Aorta (tissue), 5 donors: ENCODE data around the gene SLC39A11. TPM values are rescaled to one million over a fixed set of nuclear protein-coding genes. Genes with fewer than 3 reads are reported as not detected.
"Not testable (repeated sequence)": the region's sequence is repeated elsewhere in the genome, so short reads cannot be mapped to it uniquely, and the experiment has no call there.

ENCODE experiments used
- ATAC-seq: fragments of 200-7000 bp; cut with Tn5 transposase; one replicate; pipeline ENCODE4 v1.9.1; 2022; ENCODE audit warnings: moderate library complexity; ENCODE audit not compliant: low FRiP score
- DNase-seq, 2 donors: peaks; one replicate each; pipeline ENCODE4 v3.0.0-alpha.2; 2020
- H3K27ac ChIP-seq, 2 donors: one replicate each; pipeline ENCODE4 v1.5.1; 2013; ENCODE audit warnings: low read length in 2 of 2, mild to moderate bottlenecking in 2 of 2, moderate library complexity in 2 of 2, control low read depth in 1 of 2, inconsistent platforms in 1 of 2, low read depth in 1 of 2
- H3K27me3 ChIP-seq, 2 donors: one replicate each; pipeline ENCODE4 v1.6.1; 2013; ENCODE audit warnings: control low read depth in 1 of 2, low read length in 1 of 2, mild to moderate bottlenecking in 1 of 2, moderate library complexity in 1 of 2; ENCODE audit not compliant: insufficient read depth in 2 of 2, control insufficient read depth in 1 of 2
- H3K36me3 ChIP-seq, 2 donors: one replicate each; pipeline ENCODE4 v1.6.1; 2013; ENCODE audit warnings: control low read depth in 1 of 2, low read length in 1 of 2, mild to moderate bottlenecking in 1 of 2; ENCODE audit not compliant: insufficient read depth in 2 of 2, control insufficient read depth in 1 of 2
- H3K4me1 ChIP-seq, 2 donors: one replicate each; pipeline ENCODE4 v1.6.1; 2013; ENCODE audit warnings: low read length in 2 of 2, control low read depth in 1 of 2, mild to moderate bottlenecking in 1 of 2, moderate library complexity in 1 of 2; ENCODE audit not compliant: insufficient read depth in 2 of 2, control insufficient read depth in 1 of 2
- H3K4me3 ChIP-seq, 2 donors: one replicate each; pipeline ENCODE4 v1.5.1; 2013; ENCODE audit warnings: low read length in 2 of 2, control low read depth in 1 of 2, mild to moderate bottlenecking in 1 of 2
- H3K9me3 ChIP-seq: one replicate; pipeline ENCODE4 v1.6.1; 2013; ENCODE audit warnings: mild to moderate bottlenecking, low read length; ENCODE audit not compliant: control insufficient read depth
- WGBS, 2 donors: extraction: QIAGEN DNeasy Blood & Tissue Kit; methylation state at CpG; one replicate each; pipeline ENCODE4 v1.1.7; 2013; 5-methylcytosine and 5-hydroxymethylcytosine counted together
- intact Hi-C, 2 donors: fragments of 100-400 bp; cut with DNase I; formaldehyde crosslinking; loops; one replicate each; pipeline versions ENCODE4 v1.14.2 to v1.15.0; 2022
- polyA plus RNA-seq, 2 donors: library from polyadenylated mRNA; stranded (reverse); fragments of 200-250 nt; gene quantifications; one replicate each; pipeline ENCODE4 v1.2.3, GENCODE V29; 2013
- total RNA-seq, 2 donors: library from RNA; stranded (reverse); fragmentation: NEBNext Ultra II Directional; extraction: Animal tissue kit (Norgen Biotek cat#: 25700); gene quantifications; one replicate each; pipeline ENCODE4 v1.2.1, GENCODE V29; 2021
- donor health status: healthy with polysubstance abuse.
- donor health status: Bipolar disorder and iron deficiency.
- donor health status: DM: no; HTN: no; CAD: no.
- donor health status: DM: no; HTN: no; CAD: no.
- donor health status: DM: yes; HTN: yes; CAD: no.

SLC39A11 gene
- total and polyA plus RNA-seq, 4 donors: 9.3 to 31.8 (median 17.5) TPM

GRCh38 chr17:73066148-73066884 lies 26.2 kb downstream of the SLC39A11 start:
- DNase-seq (no peak), ATAC-seq (no peak)
- Histone ChIP-seq H3K27me3 (no peaks in the 10 kb centered on the region), H3K4me1 (no peaks in the 10 kb centered on the region), H3K9me3 (no peaks in the 10 kb centered on the region), H3K4me3 (no peak overlapping the region), H3K27ac (no peak overlapping the region), H3K36me3 (no peaks in the 10 kb centered on the region)
- 98 to 100% methylated on average over 2 of the region's 2 CpGs for WGBS, 2 donors
- intact Hi-C loops: no loop called here

- no peaks in the 10 kb centered on the region for H3K9me3 ChIP-seq
- ATAC-seq (no peak), DNase-seq (no peak)
- no peaks in the 10 kb centered on the region for H3K36me3 ChIP-seq
- 98 to 99% methylated on average over 3 of the region's 3 CpGs for WGBS, 2 donors
- intact Hi-C loops: no loop called here
- H3K27ac ChIP-seq: no peak overlapping the region
- H3K4me3 ChIP-seq: no peak overlapping the region
- no peaks in the 10 kb centered on the region for H3K4me1 ChIP-seq
- H3K27me3 ChIP-seq: no peaks in the 10 kb centered on the region
These were observed 27.1 kb downstream of the SLC39A11 start for GRCh38 chr17:73065376-73065775.

DNA sequence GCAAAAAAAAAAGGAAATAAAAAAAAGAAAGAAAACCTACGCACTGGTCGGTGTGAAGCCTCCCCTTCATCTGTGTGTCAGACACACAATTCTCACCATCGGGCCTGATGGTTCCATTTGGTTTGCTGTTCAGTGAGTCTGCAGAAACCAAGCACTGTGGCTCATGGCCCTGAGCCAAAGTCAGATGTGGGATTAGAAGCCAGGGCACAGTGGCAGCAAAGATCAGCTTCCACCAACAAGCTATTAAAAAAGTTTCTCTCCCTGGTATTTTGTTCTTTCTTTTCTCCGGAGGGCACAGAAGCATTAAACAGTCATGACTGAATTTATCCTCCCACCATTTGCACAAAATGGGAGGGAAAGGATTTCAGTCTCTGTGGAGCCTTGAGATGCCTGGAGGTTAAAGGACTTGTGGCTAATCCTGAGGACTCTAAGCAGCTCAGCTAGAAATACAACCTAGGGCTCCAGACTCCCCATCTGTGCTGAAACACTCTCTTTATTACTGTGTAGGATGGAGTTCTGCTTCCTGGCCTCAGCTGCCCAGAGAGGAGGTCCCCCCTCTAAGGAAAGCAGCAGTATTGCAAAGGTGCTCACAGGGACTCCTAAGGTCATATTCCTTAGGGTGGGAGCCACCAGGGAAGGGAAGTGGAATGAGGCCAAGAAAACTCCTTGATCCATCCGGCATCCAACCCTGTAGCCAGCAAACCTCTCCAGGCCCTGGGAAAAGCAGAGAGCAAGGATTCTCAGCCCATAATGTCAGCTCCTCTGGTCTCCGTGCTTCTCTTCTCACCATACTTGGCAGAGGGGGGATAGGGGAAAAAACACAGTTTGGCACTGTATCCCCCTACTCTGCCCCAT lies 28.2 kb downstream of the SLC39A11 start:
- peak overlapping the region in 1 of 2 donors; percentile 64 for H3K27ac ChIP-seq
- WGBS, 2 donors: 18 to 27% methylated on average over 6 of the region's 6 CpGs
- intact Hi-C loops: no loop called here

DNA sequence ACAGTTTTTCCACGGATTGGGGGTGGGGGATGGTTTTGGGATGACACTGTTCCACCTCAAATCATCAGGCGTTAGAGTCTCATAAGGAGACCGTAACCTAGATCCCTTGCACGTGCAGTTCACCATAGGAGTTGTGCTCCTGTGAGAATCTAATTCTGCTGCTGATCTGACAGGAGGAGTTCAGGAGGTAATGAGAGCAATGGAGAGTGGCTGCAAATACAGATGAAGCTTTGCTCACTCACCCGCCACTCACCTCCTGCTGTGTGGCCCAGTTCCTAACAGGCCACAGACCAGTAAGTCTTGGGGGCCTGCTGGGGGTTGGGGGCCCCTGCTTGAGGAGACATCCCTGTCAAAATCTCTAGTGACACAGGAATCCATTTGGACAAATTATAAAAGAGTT lies 29.8 kb downstream of the SLC39A11 start:
- no peak overlapping the region for H3K27ac ChIP-seq
- no peaks in the 10 kb centered on the region for H3K4me1 ChIP-seq
- WGBS, 2 donors: 91 to 94% methylated on average over 5 of the region's 5 CpGs
- intact Hi-C loops: no loop called here
- H3K4me3 ChIP-seq: no peak overlapping the region
- no peaks in the 10 kb centered on the region for H3K36me3 ChIP-seq
- no peaks in the 10 kb centered on the region for H3K27me3 ChIP-seq
- H3K9me3 ChIP-seq: no peaks in the 10 kb centered on the region
- DNase-seq: no peak
- no peak for ATAC-seq

More for the DNA sequence above, 28.2 kb downstream of the SLC39A11 start:
- no peaks in the 10 kb centered on the region for H3K27me3 ChIP-seq
- H3K36me3 ChIP-seq: no peaks in the 10 kb centered on the region
- peak; percentile 49 for ATAC-seq
- peak in 1 of 2 donors; percentile 59 for DNase-seq
- H3K9me3 ChIP-seq: no peaks in the 10 kb centered on the region
- H3K4me1 ChIP-seq: no peaks in the 10 kb centered on the region
- H3K4me3 ChIP-seq: no peak overlapping the region

- Histone ChIP-seq H3K27ac (no peak overlapping the region), H3K4me1 (no peaks in the 10 kb centered on the region), H3K9me3 (no peaks in the 10 kb centered on the region), H3K4me3 (no peak overlapping the region), H3K27me3 (no peaks in the 10 kb centered on the region), H3K36me3 (no peaks in the 10 kb centered on the region)
- intact Hi-C loops: no loop called here
- ATAC-seq (no peak), DNase-seq (no peak)
- WGBS, 2 donors: 95% methylated on average over 4 of the region's 4 CpGs
These were observed 31.3 kb downstream of the SLC39A11 start for GRCh38 chr17:73061161-73061560.

GRCh38 chr17:73060721-73061120 lies 31.8 kb downstream of the SLC39A11 start:
- no peak overlapping the region for H3K27ac ChIP-seq
- ATAC-seq: no peak

DNA sequence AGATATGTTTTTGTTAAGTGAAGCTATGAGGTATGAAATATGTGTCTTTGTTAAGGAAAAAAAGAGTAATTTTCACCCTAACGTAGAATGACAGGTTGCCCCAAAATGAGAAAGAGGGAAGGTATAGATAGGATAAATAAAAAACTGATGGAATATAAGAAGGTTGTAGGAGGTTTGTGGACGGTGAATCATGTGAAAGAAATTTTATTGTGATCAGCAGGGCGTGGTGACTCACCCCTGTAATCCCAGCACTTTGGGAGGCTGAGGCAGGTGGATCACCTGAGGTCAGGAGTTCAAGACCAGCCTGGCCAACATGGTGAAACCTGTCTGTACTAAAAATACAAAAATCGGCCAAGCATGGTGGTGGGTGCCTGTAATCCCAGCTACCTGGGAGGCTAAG lies 32.8 kb downstream of the SLC39A11 start:
- H3K9me3 ChIP-seq, intact Hi-C loops, DNase-seq, H3K4me1 ChIP-seq, H3K27ac ChIP-seq, H3K36me3 ChIP-seq, H3K27me3 ChIP-seq, H3K4me3 ChIP-seq, ATAC-seq: not testable (repeated sequence)
- 83 to 99% methylated on average over 4 of the region's 4 CpGs for WGBS, 2 donors

More at GRCh38 chr17:73060721-73061120, 31.8 kb downstream of the SLC39A11 start:
- 96 to 98% methylated on average over 7 of the region's 7 CpGs for WGBS, 2 donors
- Histone ChIP-seq H3K9me3 (no peaks in the 10 kb centered on the region), H3K36me3 (no peaks in the 10 kb centered on the region), H3K27me3 (no peaks in the 10 kb centered on the region), H3K4me3 (no peak overlapping the region), H3K4me1 (no peaks in the 10 kb centered on the region)
- no peak for DNase-seq
- intact Hi-C loops: no loop called here

DNA sequence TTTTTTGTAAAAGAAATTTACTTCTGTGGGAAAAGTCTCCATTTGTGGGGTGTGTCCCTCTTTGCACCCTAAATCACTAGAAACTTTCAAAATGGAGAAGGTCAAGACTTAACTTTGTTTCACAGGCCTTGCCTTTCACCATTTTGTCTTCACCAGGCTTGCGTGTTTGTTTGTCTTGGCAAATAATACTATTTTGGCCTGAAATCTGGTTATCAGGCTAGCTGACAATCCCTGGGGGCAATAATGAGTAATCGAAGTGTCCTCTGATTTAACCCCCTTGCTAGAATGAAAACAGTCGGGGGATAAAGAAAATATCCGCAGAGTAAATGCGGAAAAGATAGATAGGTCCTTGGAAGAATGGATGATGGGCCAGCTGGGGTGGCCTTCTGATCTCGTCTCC lies 34.5 kb downstream of the SLC39A11 start:
- 54 to 58% methylated on average over 6 of the region's 6 CpGs for WGBS, 2 donors
- Histone ChIP-seq H3K4me3 (no peak overlapping the region), H3K4me1 (no peaks in the 10 kb centered on the region), H3K27ac (no peak overlapping the region), H3K36me3 (no peaks in the 10 kb centered on the region), H3K27me3 (no peaks in the 10 kb centered on the region), H3K9me3 (no peaks in the 10 kb centered on the region)
- intact Hi-C loops: no loop called here
- DNase-seq (no peak), ATAC-seq (no peak)
